Breast epithelium (tissue), 3 donors: ENCODE data around the gene ADPRS.

Experiments
- CTCF ChIP-seq, 3 donors: fragments of 450-650 bp; IDR thresholded peaks; one replicate each; pipeline ENCODE4 v1.5.1; 2016 to 2017; ENCODE audit warnings: antibody characterized with exemption in 3 of 3, mild to moderate bottlenecking in 3 of 3, moderate library complexity in 3 of 3
- POLR2A ChIP-seq: fragments of 450-650 bp; IDR thresholded peaks from one replicate; pipeline ENCODE4 v1.6.1; 2016; ENCODE audit warnings: antibody characterized with exemption, mild to moderate bottlenecking, moderate library complexity

- TF ChIP-seq POLR2A (no peak), CTCF (IDR thresholded peaks at IDR 0.05) (no peak)
These were observed 29.9 kb downstream of the ADPRS start for GRCh38 chr1:36118447-36119204.
